DND-41 (cell line): ENCODE data around the gene NDUFA6.
"Not testable (repeated sequence)": the region's sequence is repeated elsewhere in the genome, so short reads cannot be mapped to it uniquely, and the experiment has no call there.

ENCODE experiments used
- ATAC-seq: fragments of 200-7000 bp; cut with Tn5 transposase; 3 replicates; pipeline ENCODE4 v1.9.1; 2021; ENCODE audit warnings: low read depth; ENCODE audit not compliant: insufficient read depth
- DNase-seq: peaks from one replicate; pipeline ENCODE4 v3.0.0-alpha.2; 2020
- H2AFZ ChIP-seq: 2 replicates; pipeline ENCODE4 v1.6.0; 2012; ENCODE audit warnings: low read depth, low read length
- H3K27ac ChIP-seq: 2 replicates; pipeline ENCODE4 v1.5.1; 2012; ENCODE audit warnings: low read length, inconsistent platforms
- H3K27me3 ChIP-seq: fragments of 200-600 bp; sonication (generic); 2 replicates; pipeline ENCODE4 v1.6.0; 2012; ENCODE audit warnings: low read length, mild to moderate bottlenecking, inconsistent platforms; ENCODE audit not compliant: insufficient read depth, poor library complexity
- H3K36me3 ChIP-seq: 2 replicates; pipeline ENCODE4 v1.5.1; 2012; ENCODE audit warnings: low read length, inconsistent platforms; ENCODE audit not compliant: insufficient read depth
- H3K4me1 ChIP-seq: 2 replicates; pipeline ENCODE4 v1.5.1; 2012; ENCODE audit warnings: mild to moderate bottlenecking, low read length; ENCODE audit not compliant: insufficient read depth
- H3K4me2 ChIP-seq: 2 replicates; pipeline ENCODE4 v1.6.0; 2012; ENCODE audit warnings: mild to moderate bottlenecking, moderate library complexity, low read length, inconsistent platforms; ENCODE audit not compliant: insufficient read depth
- H3K4me3 ChIP-seq, 2 experiments: fragments of 200-600 bp in 1 of 2; shearing (Covaris generic) in 1 of 2; 2 replicates each; pipeline ENCODE4 v1.5.1; 2012 to 2016; ENCODE audit warnings: inconsistent platforms in 2 of 2, low read length in 2 of 2, mild to moderate bottlenecking in 2 of 2, low read depth in 1 of 2, moderate library complexity in 1 of 2
- H3K79me2 ChIP-seq: 2 replicates; pipeline ENCODE4 v1.6.0; 2012; ENCODE audit warnings: low read length, inconsistent platforms; ENCODE audit not compliant: insufficient read depth
- H3K9ac ChIP-seq: 2 replicates; pipeline ENCODE4 v1.6.0; 2012; ENCODE audit warnings: low read depth, mild to moderate bottlenecking, inconsistent platforms, low read length, moderate library complexity
- H3K9me3 ChIP-seq: 2 replicates; pipeline ENCODE4 v1.5.1; 2012; ENCODE audit warnings: low read length, moderate library complexity, mild to moderate bottlenecking, inconsistent platforms; ENCODE audit not compliant: insufficient read depth, severe bottlenecking
- H4K20me1 ChIP-seq: 2 replicates; pipeline ENCODE4 v1.6.0; 2012; ENCODE audit warnings: low read length; ENCODE audit not compliant: insufficient read depth
- EZH2 ChIP-seq: IDR thresholded peaks from 3 replicates; pipeline ENCODE4 v1.6.1; 2012; ENCODE audit warnings: borderline replicate concordance, low read depth, mild to moderate bottlenecking, moderate library complexity, low read length, inconsistent platforms; ENCODE audit not compliant: severe bottlenecking
- TF ChIP-seq, protein P1 (sequence below): IDR thresholded peaks from 2 replicates; pipeline ENCODE4 v1.5.1; 2012; ENCODE audit warnings: borderline replicate concordance, low read length, moderate library complexity, mild to moderate bottlenecking; ENCODE audit not compliant: poor library complexity, severe bottlenecking; ENCODE audit errors: extremely low read depth

Gene NDUFA6

DNA sequence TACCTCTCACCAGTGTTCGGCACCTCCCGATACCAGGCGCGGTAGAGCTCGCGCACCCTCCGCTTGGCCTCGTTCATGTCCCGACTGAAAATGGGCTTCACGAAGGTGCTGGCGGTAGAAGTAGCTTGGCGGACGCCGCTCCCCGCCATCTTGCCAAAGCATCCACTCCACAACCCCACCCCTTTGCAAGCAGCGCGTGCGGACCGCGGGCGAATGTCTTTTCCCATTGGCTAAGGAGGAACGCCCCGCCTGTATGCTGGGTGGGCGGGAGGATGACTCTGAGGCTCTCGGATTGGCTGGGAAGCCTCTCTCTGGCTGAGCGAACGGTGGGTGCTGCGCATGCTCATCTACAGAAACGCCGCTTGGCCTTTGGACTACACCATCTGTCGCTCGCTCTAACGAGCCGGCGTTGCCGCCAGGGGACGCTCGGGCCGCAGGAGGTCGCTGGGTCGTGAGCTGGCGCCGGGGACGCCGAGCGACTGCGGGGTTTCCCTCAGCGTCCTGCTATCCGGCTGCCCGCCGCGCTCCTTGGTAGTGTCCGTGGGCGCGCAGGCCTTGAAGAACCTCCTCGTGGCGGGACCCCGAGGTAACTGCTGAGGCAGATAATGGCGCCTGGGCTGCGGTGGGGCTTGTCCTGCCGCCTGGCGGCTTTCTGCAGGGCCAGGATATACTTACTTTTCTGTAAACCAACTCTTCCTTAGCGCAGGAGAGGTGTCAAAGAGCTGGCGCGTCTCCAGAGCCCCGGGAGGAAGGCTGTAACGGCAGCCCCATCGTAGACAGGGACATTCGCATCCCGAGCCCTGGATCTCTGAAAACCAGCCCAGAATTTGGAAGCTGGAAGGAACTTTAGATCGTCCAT, at the start of gene NDUFA6:
Gene NDUFA6, minus strand, starts transcription at position 177 of the 859 bp plus-strand sequence. Its CDS starts 28 bp downstream, at position 149.
- H2AFZ ChIP-seq: peak within 1 kb of the TSS; percentile 95

GRCh38 chr22:42140153-42140552, 49.6 kb upstream of the NDUFA6 start:
- not testable (repeated sequence) for H2AFZ ChIP-seq, H4K20me1 ChIP-seq, DNase-seq, H3K27ac ChIP-seq, H3K4me2 ChIP-seq, H3K9ac ChIP-seq, H3K9me3 ChIP-seq, ATAC-seq, H3K79me2 ChIP-seq, H3K27me3 ChIP-seq, H3K4me1 ChIP-seq, H3K4me3 ChIP-seq
- peaks cover 19% of the 10 kb centered on the region for H3K36me3 ChIP-seq

More for the DNA sequence above, at the start of gene NDUFA6:
- Histone ChIP-seq H3K4me3 (peak within 1 kb of the TSS; percentile 81 to 92), H3K9me3 (no peaks in the 10 kb centered on the region), H3K4me1 (peaks cover 29% of the 10 kb centered on the region), H4K20me1 (peaks cover 8% of the 10 kb centered on the region; the same call in 1 of the 2 replicates), H3K4me2 (peak within 1 kb of the TSS; percentile 88), H3K27ac (peak within 1 kb of the TSS; percentile 91), H3K27me3 (no peaks in the 10 kb centered on the region), H3K9ac (peak within 1 kb of the TSS; percentile 79), H3K36me3 (peaks cover 26% of the 10 kb centered on the region), H3K79me2 (peaks cover 43% of the 10 kb centered on the region)
- TF ChIP-seq, protein P1, sequence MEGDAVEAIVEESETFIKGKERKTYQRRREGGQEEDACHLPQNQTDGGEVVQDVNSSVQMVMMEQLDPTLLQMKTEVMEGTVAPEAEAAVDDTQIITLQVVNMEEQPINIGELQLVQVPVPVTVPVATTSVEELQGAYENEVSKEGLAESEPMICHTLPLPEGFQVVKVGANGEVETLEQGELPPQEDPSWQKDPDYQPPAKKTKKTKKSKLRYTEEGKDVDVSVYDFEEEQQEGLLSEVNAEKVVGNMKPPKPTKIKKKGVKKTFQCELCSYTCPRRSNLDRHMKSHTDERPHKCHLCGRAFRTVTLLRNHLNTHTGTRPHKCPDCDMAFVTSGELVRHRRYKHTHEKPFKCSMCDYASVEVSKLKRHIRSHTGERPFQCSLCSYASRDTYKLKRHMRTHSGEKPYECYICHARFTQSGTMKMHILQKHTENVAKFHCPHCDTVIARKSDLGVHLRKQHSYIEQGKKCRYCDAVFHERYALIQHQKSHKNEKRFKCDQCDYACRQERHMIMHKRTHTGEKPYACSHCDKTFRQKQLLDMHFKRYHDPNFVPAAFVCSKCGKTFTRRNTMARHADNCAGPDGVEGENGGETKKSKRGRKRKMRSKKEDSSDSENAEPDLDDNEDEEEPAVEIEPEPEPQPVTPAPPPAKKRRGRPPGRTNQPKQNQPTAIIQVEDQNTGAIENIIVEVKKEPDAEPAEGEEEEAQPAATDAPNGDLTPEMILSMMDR: peak; percentile 95
- TF ChIP-seq EZH2: no peak
- peak; percentile 95 for ATAC-seq
- peak; percentile 99 for DNase-seq

DNA sequence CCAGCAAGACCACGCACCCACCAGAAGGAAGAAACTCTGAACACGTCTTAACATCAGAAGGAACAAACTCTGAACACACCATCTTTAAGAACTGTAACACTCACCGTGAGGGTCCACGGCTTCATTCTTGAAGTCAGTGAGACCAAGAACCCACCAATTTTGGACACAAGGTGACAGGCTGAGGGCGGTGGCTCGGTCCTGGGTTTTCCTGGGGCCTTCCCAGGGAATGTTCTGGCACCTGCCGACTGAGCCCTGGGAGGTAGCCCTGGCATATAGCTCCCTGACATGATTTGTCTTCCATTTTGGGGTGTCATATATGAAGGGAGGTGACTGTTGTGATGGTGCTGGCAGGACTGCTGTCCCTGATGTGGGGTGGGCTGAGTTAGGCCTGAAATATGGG, 48.9 kb upstream of the NDUFA6 start:
- not testable (repeated sequence) for H3K4me3 ChIP-seq, H2AFZ ChIP-seq, H4K20me1 ChIP-seq, H3K79me2 ChIP-seq, H3K27ac ChIP-seq, H3K4me2 ChIP-seq, H3K4me1 ChIP-seq, DNase-seq, H3K9me3 ChIP-seq, H3K9ac ChIP-seq, ATAC-seq, H3K27me3 ChIP-seq
- H3K36me3 ChIP-seq: peaks cover 19% of the 10 kb centered on the region

GRCh38 chr22:42138972-42139371, 48.4 kb upstream of the NDUFA6 start:
- no peaks in the 10 kb centered on the region for H3K4me1 ChIP-seq
- peaks cover 14% of the 10 kb centered on the region for H3K36me3 ChIP-seq
- no peak overlapping the region for H3K4me3 ChIP-seq
- H3K79me2 ChIP-seq: no peaks in the 10 kb centered on the region
- ATAC-seq (no peak), DNase-seq (no peak)
- no peak overlapping the region for H3K9ac ChIP-seq
- H2AFZ ChIP-seq: no peak overlapping the region
- TF ChIP-seq, protein P1: no peak
- no peak for TF ChIP-seq EZH2
- no peak overlapping the region for H3K27ac ChIP-seq
- H4K20me1 ChIP-seq: no peaks in the 10 kb centered on the region
- no peaks in the 10 kb centered on the region for H3K9me3 ChIP-seq
- no peaks in the 10 kb centered on the region for H3K27me3 ChIP-seq
- no peak overlapping the region for H3K4me2 ChIP-seq
